ENCODE data around the gene STARD4.

STARD4 gene

GRCh38 chr5:111498346-111498745 lies 14.0 kb downstream of the STARD4 start:
- TF ChIP-seq CTCF (IDR thresholded peaks at IDR 0.05; ENCODE audit: low read depth, low read length): no peak
- H3K4me3 ChIP-seq (replicated peaks in 1 of 2; ENCODE audit: low read depth in 2 of 2, low read length in 2 of 2): no peak overlapping the region
- DNase-seq (ENCODE audit: low read depth in 2 of 2): no peak

GRCh38 chr5:111495159-111495558 lies 17.2 kb downstream of the STARD4 start:
- H3K4me3 ChIP-seq (replicated peaks in 1 of 2; ENCODE audit: low read depth in 2 of 2, low read length in 2 of 2): no peak overlapping the region
- TF ChIP-seq CTCF (IDR thresholded peaks at IDR 0.05; ENCODE audit: low read depth, low read length): no peak
- DNase-seq (ENCODE audit: low read depth in 2 of 2): no peak

- DNase-seq (ENCODE audit: low read depth in 2 of 2): no peak
- no peak overlapping the region for H3K4me3 ChIP-seq (replicated peaks in 1 of 2; ENCODE audit: low read depth in 2 of 2, low read length in 2 of 2)
- no peak for TF ChIP-seq CTCF (IDR thresholded peaks at IDR 0.05; ENCODE audit: low read depth, low read length)
Observed at GRCh38 chr5:111494355-111494999, 17.9 kb downstream of the STARD4 start.

GRCh38 chr5:111493031-111493430 lies 19.3 kb downstream of the STARD4 start:
- DNase-seq (ENCODE audit: low read depth in 2 of 2): no peak
- no peak overlapping the region for H3K4me3 ChIP-seq (replicated peaks in 1 of 2; ENCODE audit: low read depth in 2 of 2, low read length in 2 of 2)
- TF ChIP-seq CTCF (IDR thresholded peaks at IDR 0.05; ENCODE audit: low read depth, low read length): no peak

- no peak for DNase-seq (ENCODE audit: low read depth in 2 of 2)
- H3K4me3 ChIP-seq (replicated peaks in 1 of 2; ENCODE audit: low read depth in 2 of 2, low read length in 2 of 2): no peak overlapping the region
- TF ChIP-seq CTCF (IDR thresholded peaks at IDR 0.05; ENCODE audit: low read depth, low read length): no peak
Observed at GRCh38 chr5:111488353-111488752, 24.0 kb downstream of the STARD4 start.

GRCh38 chr5:111486926-111487325 lies 25.4 kb downstream of the STARD4 start:
- no peak for DNase-seq (ENCODE audit: low read depth in 2 of 2)
- no peak for TF ChIP-seq CTCF (IDR thresholded peaks at IDR 0.05; ENCODE audit: low read depth, low read length)
- no peak overlapping the region for H3K4me3 ChIP-seq (replicated peaks in 1 of 2; ENCODE audit: low read depth in 2 of 2, low read length in 2 of 2)

- no peak for TF ChIP-seq CTCF (IDR thresholded peaks at IDR 0.05; ENCODE audit: low read depth, low read length)
- DNase-seq (ENCODE audit: low read depth in 2 of 2): no peak
- H3K4me3 ChIP-seq (replicated peaks in 1 of 2; ENCODE audit: low read depth in 2 of 2, low read length in 2 of 2): no peak overlapping the region
Observed at GRCh38 chr5:111486055-111486454, 26.3 kb downstream of the STARD4 start.

Measured in cardiac fibroblast (primary cell).